ENCODE data around the gene PARD3. TPM values are rescaled to one million over a fixed set of nuclear protein-coding genes. Genes with fewer than 3 reads are reported as not detected.

The PARD3 gene
- total and polyA plus RNA-seq, 10 of the 15 experiments (the other 5 are each of a cell fraction or from before 2014, with no cell fraction given): 2.6 to 43.1 (median 13.9) TPM

DNA sequence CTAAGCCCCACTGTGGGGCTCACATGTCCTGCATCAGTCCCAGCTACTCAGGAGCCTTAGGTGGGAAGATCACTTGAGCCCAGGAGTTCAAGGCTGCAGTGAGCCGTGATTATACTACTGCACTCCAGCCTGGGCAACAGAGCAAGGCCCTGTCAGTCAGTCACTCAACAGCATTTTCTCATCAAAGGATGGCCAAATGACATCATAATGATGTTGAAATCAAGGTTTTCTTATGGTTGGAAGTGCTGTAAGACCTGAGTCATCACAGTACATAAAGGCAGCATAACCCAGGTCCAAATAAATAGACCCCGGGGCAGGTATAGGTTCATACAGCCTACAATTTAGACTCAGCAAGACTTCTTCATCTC is 341.1 kb downstream of the PARD3 start:
- TF ChIP-seq MTA3 (IDR thresholded peaks at IDR 0.05; ENCODE audit: borderline replicate concordance, low read length) (no peak), FOS (IDR thresholded peaks at IDR 0.05; ENCODE audit: borderline replicate concordance, extremely low read depth, insufficient read length) (no peak), MEF2B (IDR thresholded peaks at IDR 0.05; ENCODE audit: partially characterized antibody, poor library complexity, severe bottlenecking) (no peak), STAT1 (conservative IDR thresholded peaks at IDR 0.05) (no peak), CEBPB (IDR thresholded peaks at IDR 0.05; ENCODE audit: borderline replicate concordance in 1 of 2, low read depth in 2 of 2, low read length in 2 of 2) (no peak), CBX3 (IDR thresholded peaks at IDR 0.05; ENCODE audit: borderline replicate concordance, low read depth) (no peak)
- TF ChIP-seq, protein P1, sequence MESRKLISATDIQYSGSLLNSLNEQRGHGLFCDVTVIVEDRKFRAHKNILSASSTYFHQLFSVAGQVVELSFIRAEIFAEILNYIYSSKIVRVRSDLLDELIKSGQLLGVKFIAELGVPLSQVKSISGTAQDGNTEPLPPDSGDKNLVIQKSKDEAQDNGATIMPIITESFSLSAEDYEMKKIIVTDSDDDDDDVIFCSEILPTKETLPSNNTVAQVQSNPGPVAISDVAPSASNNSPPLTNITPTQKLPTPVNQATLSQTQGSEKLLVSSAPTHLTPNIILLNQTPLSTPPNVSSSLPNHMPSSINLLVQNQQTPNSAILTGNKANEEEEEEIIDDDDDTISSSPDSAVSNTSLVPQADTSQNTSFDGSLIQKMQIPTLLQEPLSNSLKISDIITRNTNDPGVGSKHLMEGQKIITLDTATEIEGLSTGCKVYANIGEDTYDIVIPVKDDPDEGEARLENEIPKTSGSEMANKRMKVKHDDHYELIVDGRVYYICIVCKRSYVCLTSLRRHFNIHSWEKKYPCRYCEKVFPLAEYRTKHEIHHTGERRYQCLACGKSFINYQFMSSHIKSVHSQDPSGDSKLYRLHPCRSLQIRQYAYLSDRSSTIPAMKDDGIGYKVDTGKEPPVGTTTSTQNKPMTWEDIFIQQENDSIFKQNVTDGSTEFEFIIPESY (IDR thresholded peaks at IDR 0.05): no peak
- TF ChIP-seq, protein P2, sequence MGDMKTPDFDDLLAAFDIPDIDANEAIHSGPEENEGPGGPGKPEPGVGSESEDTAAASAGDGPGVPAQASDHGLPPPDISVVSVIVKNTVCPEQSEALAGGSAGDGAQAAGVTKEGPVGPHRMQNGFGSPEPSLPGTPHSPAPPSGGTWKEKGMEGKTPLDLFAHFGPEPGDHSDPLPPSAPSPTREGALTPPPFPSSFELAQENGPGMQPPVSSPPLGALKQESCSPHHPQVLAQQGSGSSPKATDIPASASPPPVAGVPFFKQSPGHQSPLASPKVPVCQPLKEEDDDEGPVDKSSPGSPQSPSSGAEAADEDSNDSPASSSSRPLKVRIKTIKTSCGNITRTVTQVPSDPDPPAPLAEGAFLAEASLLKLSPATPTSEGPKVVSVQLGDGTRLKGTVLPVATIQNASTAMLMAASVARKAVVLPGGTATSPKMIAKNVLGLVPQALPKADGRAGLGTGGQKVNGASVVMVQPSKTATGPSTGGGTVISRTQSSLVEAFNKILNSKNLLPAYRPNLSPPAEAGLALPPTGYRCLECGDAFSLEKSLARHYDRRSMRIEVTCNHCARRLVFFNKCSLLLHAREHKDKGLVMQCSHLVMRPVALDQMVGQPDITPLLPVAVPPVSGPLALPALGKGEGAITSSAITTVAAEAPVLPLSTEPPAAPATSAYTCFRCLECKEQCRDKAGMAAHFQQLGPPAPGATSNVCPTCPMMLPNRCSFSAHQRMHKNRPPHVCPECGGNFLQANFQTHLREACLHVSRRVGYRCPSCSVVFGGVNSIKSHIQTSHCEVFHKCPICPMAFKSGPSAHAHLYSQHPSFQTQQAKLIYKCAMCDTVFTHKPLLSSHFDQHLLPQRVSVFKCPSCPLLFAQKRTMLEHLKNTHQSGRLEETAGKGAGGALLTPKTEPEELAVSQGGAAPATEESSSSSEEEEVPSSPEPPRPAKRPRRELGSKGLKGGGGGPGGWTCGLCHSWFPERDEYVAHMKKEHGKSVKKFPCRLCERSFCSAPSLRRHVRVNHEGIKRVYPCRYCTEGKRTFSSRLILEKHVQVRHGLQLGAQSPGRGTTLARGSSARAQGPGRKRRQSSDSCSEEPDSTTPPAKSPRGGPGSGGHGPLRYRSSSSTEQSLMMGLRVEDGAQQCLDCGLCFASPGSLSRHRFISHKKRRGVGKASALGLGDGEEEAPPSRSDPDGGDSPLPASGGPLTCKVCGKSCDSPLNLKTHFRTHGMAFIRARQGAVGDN (IDR thresholded peaks at IDR 0.05): no peak
- in situ Hi-C loops (cut with MboI): no loop called here
- RAD21 ChIA-PET (ENCODE audit: unreplicated experiment): no interaction called here

More for the DNA sequence above, 341.1 kb downstream of the PARD3 start:
- 98% methylated on average over 2 of the region's 2 CpGs for WGBS (ENCODE audit: insufficient coverage, insufficient replicate concordance, low lambda C conversion rate, missing lambda C conversion rate)
- Histone ChIP-seq H2AFZ (ENCODE audit: control insufficient read depth, low read depth, low read length) (no peak overlapping the region), H3K9me3 (replicated peaks; ENCODE audit: control insufficient read depth, insufficient read depth, low read length) (no peaks in the 10 kb centered on the region), H3K27me3 (replicated peaks in 1 of 2; ENCODE audit: control insufficient read depth in 2 of 2, insufficient read depth in 2 of 2, low read length in 1 of 2) (no peaks in the 10 kb centered on the region), H3K4me3 (no peak overlapping the region), H3K36me3 (ENCODE audit: control insufficient read depth in 2 of 2, insufficient read depth in 2 of 2, low read length in 1 of 2) (no peaks in the 10 kb centered on the region), H4K20me1 (ENCODE audit: control insufficient read depth, insufficient read depth) (no peaks in the 10 kb centered on the region), H3K4me1 (ENCODE audit: control insufficient read depth, insufficient read depth, low read length) (no peaks in the 10 kb centered on the region), H3K9ac (ENCODE audit: control insufficient read depth, insufficient read depth, low read length) (no peak overlapping the region), H3K79me2 (ENCODE audit: control insufficient read depth, insufficient read depth, low read length) (no peaks in the 10 kb centered on the region), H3K4me2 (ENCODE audit: control insufficient read depth, insufficient read depth) (no peak overlapping the region), H3K27ac (ENCODE audit: control insufficient read depth, insufficient read depth) (no peak overlapping the region)
- no TSS peak for BruUV-seq (replicated peaks)
- peak; percentile 24 for ATAC-seq
- POLR2A ChIA-PET: interaction anchor here (0.6 to 0.8 kb wide), 2 partner anchors 17 to 118 kb away, joined by 3 to 5 read pairs; no protein-coding TSS in a partner anchor
- intact Hi-C loops (cut with micrococcal nuclease; ENCODE audit: unreplicated experiment): no loop called here
- SMC1A ChIA-PET (ENCODE audit: uncharacterized antibody, unreplicated experiment): interaction anchor here (0.9 to 3.2 kb wide), 4 partner anchors 9 to 49 kb away, joined by 3 to 15 read pairs (median 7); no protein-coding TSS in a partner anchor
- DNase-seq (ENCODE audit: low read depth, low spot score): no peak
- no peak for FAIRE-seq
- CTCF ChIA-PET: no interaction called here

All from GM12878 (cell line).